ENCODE data around the gene SPEG.

- TF ChIP-seq, protein P1, sequence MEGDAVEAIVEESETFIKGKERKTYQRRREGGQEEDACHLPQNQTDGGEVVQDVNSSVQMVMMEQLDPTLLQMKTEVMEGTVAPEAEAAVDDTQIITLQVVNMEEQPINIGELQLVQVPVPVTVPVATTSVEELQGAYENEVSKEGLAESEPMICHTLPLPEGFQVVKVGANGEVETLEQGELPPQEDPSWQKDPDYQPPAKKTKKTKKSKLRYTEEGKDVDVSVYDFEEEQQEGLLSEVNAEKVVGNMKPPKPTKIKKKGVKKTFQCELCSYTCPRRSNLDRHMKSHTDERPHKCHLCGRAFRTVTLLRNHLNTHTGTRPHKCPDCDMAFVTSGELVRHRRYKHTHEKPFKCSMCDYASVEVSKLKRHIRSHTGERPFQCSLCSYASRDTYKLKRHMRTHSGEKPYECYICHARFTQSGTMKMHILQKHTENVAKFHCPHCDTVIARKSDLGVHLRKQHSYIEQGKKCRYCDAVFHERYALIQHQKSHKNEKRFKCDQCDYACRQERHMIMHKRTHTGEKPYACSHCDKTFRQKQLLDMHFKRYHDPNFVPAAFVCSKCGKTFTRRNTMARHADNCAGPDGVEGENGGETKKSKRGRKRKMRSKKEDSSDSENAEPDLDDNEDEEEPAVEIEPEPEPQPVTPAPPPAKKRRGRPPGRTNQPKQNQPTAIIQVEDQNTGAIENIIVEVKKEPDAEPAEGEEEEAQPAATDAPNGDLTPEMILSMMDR (IDR thresholded peaks at IDR 0.05), result no peak
- TF ChIP-seq POLR2A (IDR thresholded peaks at IDR 0.05), result no peak
Measured at GRCh38 chr2:219461669-219462068, 27.0 kb downstream of the SPEG start.
